A549 (cell line): ENCODE measurements around the gene SMCO4.

ENCODE experiments used
- E2F6 ChIP-seq: IDR thresholded peaks from 2 replicates; pipeline ENCODE4 v1.6.1; 2012; ENCODE audit warnings: low read depth, borderline replicate concordance
- EP300 ChIP-seq, 2 experiments: fragments of >200 bp; sonication (Bioruptor Twin); formaldehyde crosslinking; IDR thresholded peaks; 2 replicates in 1 of 2; 3 replicates in 1 of 2; pipeline ENCODE4 v1.6.1; 2016 to 2017

- no peak for TF ChIP-seq EP300 (IDR thresholded peaks at IDR 0.05)
- no peak for TF ChIP-seq E2F6
Observed at GRCh38 chr11:93468290-93468689, 74.9 kb downstream of the SMCO4 start.
